ENCODE data around the gene ATP13A3. TPM values are rescaled to one million over a fixed set of nuclear protein-coding genes. Genes with fewer than 3 reads are reported as not detected.

The ATP13A3 gene
- total RNA-seq (2013; cell fraction: nucleolus; rRNA removed) = 462 and 491 TPM in 2 replicates
- 91.0 and 126 TPM in 2 replicates for total RNA-seq (2014; rRNA removed)
- total RNA-seq (2014; rRNA removed; fragmentation: Illumina TruSeq; extraction: Trizol) = 89.9 and 90.2 TPM in 2 replicates
- total RNA-seq (2021) = 88.4 and 108 TPM in 2 replicates
- polyA plus RNA-seq (2011; ENCODE audit: low read depth) = 15.6 TPM
- polyA plus RNA-seq (2011; rRNA removed) = 106 and 188 TPM in 2 replicates
- polyA plus RNA-seq (2011; cell fraction: cytosol; rRNA removed) = 36.1 and 36.9 TPM in 2 replicates
- 63.7 and 68.3 TPM in 2 replicates for polyA plus RNA-seq (2011; cell fraction: nucleus; rRNA removed)
- 23.8 and 32.6 TPM in 2 replicates for polyA plus RNA-seq (2012)
- polyA plus RNA-seq (2014; fragmentation: Illumina TruSeq; extraction: Trizol) = 75.6 and 83.3 TPM in 2 replicates
- polyA plus RNA-seq (2014; fragmentation: Nextera tagmentation; extraction: Ambion mirVana) = 10 to 100 TPM; 14.0 to 17.7 TPM
- 54.4 and 63.3 TPM in 2 replicates for polyA plus RNA-seq (2014; rRNA removed)
- 10 to 100 TPM; 15.6 to 25.2 TPM for polyA plus RNA-seq (2016; fragmentation: Nextera tagmentation; extraction: Ambion mirVana)
- polyA minus RNA-seq (2011; rRNA and poly(A)+ RNA removed) = 165 and 257 TPM in 2 replicates
- 62.7 and 78.3 TPM in 2 replicates for polyA minus RNA-seq (2011; cell fraction: cytosol; rRNA and poly(A)+ RNA removed)
- polyA minus RNA-seq (2011; cell fraction: nucleus; rRNA and poly(A)+ RNA removed) = 67.8 and 92.3 TPM in 2 replicates
- percentile 87 among the genes with signal in this experiment for Bru-seq, nascent RNA
- percentile 95 among the genes with signal in this experiment for BruChase-seq, experiment 1, labeled RNA remaining after a 6-hour chase
- percentile 93 among the genes with signal in this experiment for BruChase-seq, experiment 2, labeled RNA remaining after a 2-hour chase
- long read RNA-seq, experiment 1, partial matches to known transcripts = 1 of 3 reads
- long read RNA-seq, experiment 1, other reads (novel, unspliced or antisense) = 2 of 3 reads
- long read RNA-seq, experiment 2, partial matches to known transcripts = 3 of 13 reads
- long read RNA-seq, experiment 2, other reads (novel, unspliced or antisense) = 9 of 13 reads

DNA sequence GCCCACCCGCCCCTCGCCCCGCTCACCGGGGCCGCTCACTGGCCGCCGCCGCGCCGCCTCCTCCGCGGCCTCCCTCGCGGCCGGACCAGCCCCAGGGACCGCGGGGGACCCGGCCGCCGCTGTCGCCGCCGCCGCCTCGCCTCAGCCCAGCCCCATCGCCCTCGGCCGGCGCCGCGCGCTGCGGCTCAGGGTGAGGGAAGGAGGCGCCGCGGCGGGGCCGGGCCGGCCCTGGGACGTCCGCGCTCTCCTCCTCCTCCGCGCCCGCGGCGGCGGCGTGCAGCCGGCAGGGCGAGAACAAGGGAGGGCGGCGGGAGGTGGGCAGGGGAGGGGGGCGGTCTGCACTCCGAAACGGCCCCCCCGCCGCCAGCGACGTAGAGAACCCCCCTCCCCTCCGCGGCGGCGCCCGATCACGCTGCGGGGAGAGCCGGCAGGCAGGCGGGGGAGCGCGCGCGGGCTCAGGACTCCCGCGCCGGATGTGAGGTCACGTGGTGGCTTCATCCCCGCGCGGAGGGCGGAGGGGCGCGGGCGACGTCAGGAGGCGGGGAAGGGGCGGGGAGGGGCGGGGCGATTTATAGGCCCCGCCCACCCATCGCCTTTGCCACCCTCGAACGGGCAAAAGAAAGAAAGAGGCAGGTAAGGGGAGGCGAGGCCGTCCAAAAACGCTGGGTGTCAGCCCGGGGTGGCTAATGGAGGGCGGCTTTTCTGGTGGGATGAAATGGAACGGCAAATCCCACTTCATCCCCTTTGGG lies at the start of gene ATP13A3:
Gene ATP13A3 (minus strand): TSS at position 463 of the 749 bp plus-strand sequence. CDS start 24,812 bp downstream, outside the sequence.
- DNase-seq (ENCODE audit: low read depth, low spot score) (no peak), FAIRE-seq (no peak), ATAC-seq (peak; percentile 70)
- Histone ChIP-seq H4K20me1 (ENCODE audit: control insufficient read depth, insufficient read depth) (no peaks in the 10 kb centered on the region), H2AFZ (ENCODE audit: control insufficient read depth, low read depth, low read length) (peak within 1 kb of the TSS; percentile 82), H3K79me2 (ENCODE audit: control insufficient read depth, insufficient read depth, low read length) (peaks cover 59% of the 10 kb centered on the region), H3K4me2 (ENCODE audit: control insufficient read depth, insufficient read depth) (peak within 1 kb of the TSS; percentile 97), H3K27ac (ENCODE audit: control insufficient read depth, insufficient read depth) (peak within 1 kb of the TSS; percentile 92), H3K4me1 (ENCODE audit: control insufficient read depth, insufficient read depth, low read length) (peaks cover 20% of the 10 kb centered on the region), H3K27me3 (replicated peaks in 1 of 2; ENCODE audit: control insufficient read depth in 2 of 2, insufficient read depth in 2 of 2, low read length in 1 of 2) (no peaks in the 10 kb centered on the region), H3K9me3 (replicated peaks; ENCODE audit: control insufficient read depth, insufficient read depth, low read length) (no peaks in the 10 kb centered on the region), H3K4me3 (peak within 1 kb of the TSS; percentile 84), H3K9ac (ENCODE audit: control insufficient read depth, insufficient read depth, low read length) (peak within 1 kb of the TSS; percentile 90), H3K36me3 (ENCODE audit: control insufficient read depth in 2 of 2, insufficient read depth in 2 of 2, low read length in 1 of 2) (no peaks in the 10 kb centered on the region; a peak in 1 of 4 replicates)
- WGBS (ENCODE audit: insufficient coverage, insufficient replicate concordance, low lambda C conversion rate, missing lambda C conversion rate) = under 1% methylated on average over 41 of the region's 99 CpGs
- no TSS peak for BruUV-seq (replicated peaks)
- intact Hi-C loops (cut with micrococcal nuclease; ENCODE audit: unreplicated experiment) = no loop called here
- RAD21 ChIA-PET (ENCODE audit: unreplicated experiment) = interaction anchor here (1.0 to 4.2 kb wide), 6 partner anchors 11 to 185 kb away, joined by 3 to 39 read pairs (median 6); no protein-coding TSS in a partner anchor
- SMC1A ChIA-PET (ENCODE audit: uncharacterized antibody, unreplicated experiment) = interaction anchor here (1.9 to 3.9 kb wide), 3 partner anchors 10 to 87 kb away, joined by 7 to 57 read pairs (median 8); no protein-coding TSS in a partner anchor
- CTCF ChIA-PET = interaction anchor here (1.0 to 4.2 kb wide), 5 partner anchors 10 to 87 kb away, joined by 3 to 58 read pairs (median 5); no protein-coding TSS in a partner anchor
- in situ Hi-C loops (cut with MboI) = no loop called here
- POLR2A ChIA-PET = interaction anchor here (0.6 to 2.6 kb wide), 5 partner anchors 7 to 97 kb away, joined by 3 to 10 read pairs (median 4); no protein-coding TSS in a partner anchor
- TF ChIP-seq RUNX3 (IDR thresholded peaks at IDR 0.05; ENCODE audit: low read length) (peak; percentile 15; the same call in 1 of the 2 replicates), RAD51 (IDR thresholded peaks at IDR 0.05) (peak; percentile 59; the same call in 1 of the 2 replicates), TCF12 (IDR thresholded peaks at IDR 0.05; ENCODE audit: low read depth, low read length) (0 out of 2 replicates have a peak, but pooled peaks have one; percentile 35)
- TF ChIP-seq, protein P1, sequence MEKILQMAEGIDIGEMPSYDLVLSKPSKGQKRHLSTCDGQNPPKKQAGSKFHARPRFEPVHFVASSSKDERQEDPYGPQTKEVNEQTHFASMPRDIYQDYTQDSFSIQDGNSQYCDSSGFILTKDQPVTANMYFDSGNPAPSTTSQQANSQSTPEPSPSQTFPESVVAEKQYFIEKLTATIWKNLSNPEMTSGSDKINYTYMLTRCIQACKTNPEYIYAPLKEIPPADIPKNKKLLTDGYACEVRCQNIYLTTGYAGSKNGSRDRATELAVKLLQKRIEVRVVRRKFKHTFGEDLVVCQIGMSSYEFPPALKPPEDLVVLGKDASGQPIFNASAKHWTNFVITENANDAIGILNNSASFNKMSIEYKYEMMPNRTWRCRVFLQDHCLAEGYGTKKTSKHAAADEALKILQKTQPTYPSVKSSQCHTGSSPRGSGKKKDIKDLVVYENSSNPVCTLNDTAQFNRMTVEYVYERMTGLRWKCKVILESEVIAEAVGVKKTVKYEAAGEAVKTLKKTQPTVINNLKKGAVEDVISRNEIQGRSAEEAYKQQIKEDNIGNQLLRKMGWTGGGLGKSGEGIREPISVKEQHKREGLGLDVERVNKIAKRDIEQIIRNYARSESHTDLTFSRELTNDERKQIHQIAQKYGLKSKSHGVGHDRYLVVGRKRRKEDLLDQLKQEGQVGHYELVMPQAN (conservative IDR thresholded peaks at IDR 0.05) = peak; percentile 41; the same call in 1 of the 2 replicates
- TF ChIP-seq, protein P2, sequence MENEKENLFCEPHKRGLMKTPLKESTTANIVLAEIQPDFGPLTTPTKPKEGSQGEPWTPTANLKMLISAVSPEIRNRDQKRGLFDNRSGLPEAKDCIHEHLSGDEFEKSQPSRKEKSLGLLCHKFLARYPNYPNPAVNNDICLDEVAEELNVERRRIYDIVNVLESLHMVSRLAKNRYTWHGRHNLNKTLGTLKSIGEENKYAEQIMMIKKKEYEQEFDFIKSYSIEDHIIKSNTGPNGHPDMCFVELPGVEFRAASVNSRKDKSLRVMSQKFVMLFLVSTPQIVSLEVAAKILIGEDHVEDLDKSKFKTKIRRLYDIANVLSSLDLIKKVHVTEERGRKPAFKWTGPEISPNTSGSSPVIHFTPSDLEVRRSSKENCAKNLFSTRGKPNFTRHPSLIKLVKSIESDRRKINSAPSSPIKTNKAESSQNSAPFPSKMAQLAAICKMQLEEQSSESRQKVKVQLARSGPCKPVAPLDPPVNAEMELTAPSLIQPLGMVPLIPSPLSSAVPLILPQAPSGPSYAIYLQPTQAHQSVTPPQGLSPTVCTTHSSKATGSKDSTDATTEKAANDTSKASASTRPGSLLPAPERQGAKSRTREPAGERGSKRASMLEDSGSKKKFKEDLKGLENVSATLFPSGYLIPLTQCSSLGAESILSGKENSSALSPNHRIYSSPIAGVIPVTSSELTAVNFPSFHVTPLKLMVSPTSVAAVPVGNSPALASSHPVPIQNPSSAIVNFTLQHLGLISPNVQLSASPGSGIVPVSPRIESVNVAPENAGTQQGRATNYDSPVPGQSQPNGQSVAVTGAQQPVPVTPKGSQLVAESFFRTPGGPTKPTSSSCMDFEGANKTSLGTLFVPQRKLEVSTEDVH (IDR thresholded peaks at IDR 0.05; ENCODE audit: low read depth, partially characterized antibody) = no peak
- TF ChIP-seq, protein P3, sequence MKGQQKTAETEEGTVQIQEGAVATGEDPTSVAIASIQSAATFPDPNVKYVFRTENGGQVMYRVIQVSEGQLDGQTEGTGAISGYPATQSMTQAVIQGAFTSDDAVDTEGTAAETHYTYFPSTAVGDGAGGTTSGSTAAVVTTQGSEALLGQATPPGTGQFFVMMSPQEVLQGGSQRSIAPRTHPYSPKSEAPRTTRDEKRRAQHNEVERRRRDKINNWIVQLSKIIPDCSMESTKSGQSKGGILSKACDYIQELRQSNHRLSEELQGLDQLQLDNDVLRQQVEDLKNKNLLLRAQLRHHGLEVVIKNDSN (IDR thresholded peaks at IDR 0.05; ENCODE audit: borderline replicate concordance, extremely low read length, insufficient read depth, low read depth, low read length) = peak; percentile 90
